T-helper 1 cell treated with Interleukin-12 subunit alpha and Interleukin-12 subunit beta and Interleukin-4 antibody, amounts not matched to agents 30 μg/mL and 1 μg/mL, for 36 hours (primary cell): ENCODE measurements around the gene ZNF688.
A peak's percentile ranks its signal among the peaks of the same experiment; 100 is the strongest.
"Not testable (repeated sequence)": the region's sequence is repeated elsewhere in the genome, so short reads cannot be mapped to it uniquely, and the experiment has no call there.

Experiments
- H3K27ac Mint-ChIP-seq: one replicate; pipeline ENCODE4 v1.8.0; 2021; ENCODE audit warnings: mild to moderate bottlenecking, mixed read lengths
- H3K27me3 Mint-ChIP-seq: one replicate; pipeline ENCODE4 v1.8.0; 2021; ENCODE audit warnings: low read depth, mixed read lengths
- H3K36me3 Mint-ChIP-seq: one replicate; pipeline ENCODE4 v1.8.0; 2021; ENCODE audit warnings: low read depth, mixed read lengths
- H3K4me1 Mint-ChIP-seq: one replicate; pipeline ENCODE4 v1.8.0; 2021; ENCODE audit warnings: low read depth, mixed read lengths
- H3K4me3 Mint-ChIP-seq: one replicate; pipeline ENCODE4 v1.8.0; 2021; ENCODE audit warnings: mild to moderate bottlenecking, moderate library complexity, mixed read lengths
- H3K9me3 Mint-ChIP-seq: one replicate; pipeline ENCODE4 v1.8.0; 2021; ENCODE audit warnings: mixed read lengths

Gene ZNF688

GRCh38 chr16:30536391-30537024 is 35.0 kb downstream of the ZNF688 start:
- Mint-ChIP-seq H3K4me1 (peaks cover 24% of the 10 kb centered on the region), H3K36me3 (peaks cover 12% of the 10 kb centered on the region), H3K27ac (peak overlapping the region; percentile 99), H3K4me3 (peak overlapping the region; percentile 96)
- H3K27me3 Mint-ChIP-seq, H3K9me3 Mint-ChIP-seq: not testable (repeated sequence)

- Mint-ChIP-seq H3K27me3 (no peaks in the 10 kb centered on the region), H3K4me1 (peaks cover 26% of the 10 kb centered on the region), H3K9me3 (no peaks in the 10 kb centered on the region), H3K4me3 (peak overlapping the region; percentile 96), H3K27ac (peak overlapping the region; percentile 99), H3K36me3 (peaks cover 18% of the 10 kb centered on the region)
Measured at GRCh38 chr16:30535777-30536190, 35.7 kb downstream of the ZNF688 start.

GRCh38 chr16:30535106-30535776 is 36.3 kb downstream of the ZNF688 start:
- H3K27me3 Mint-ChIP-seq: no peaks in the 10 kb centered on the region
- peaks cover 27% of the 10 kb centered on the region for H3K4me1 Mint-ChIP-seq
- peaks cover 18% of the 10 kb centered on the region for H3K36me3 Mint-ChIP-seq

GRCh38 chr16:30534368-30535105 is 37.0 kb downstream of the ZNF688 start, which contains the start of gene ZNF747:
TSS of gene ZNF747 (minus strand) at chr16:30534858. CDS start at chr16:30534679, 179 bp downstream.
- H3K27ac Mint-ChIP-seq: peak within 1 kb of the TSS; percentile 99
- H3K4me3 Mint-ChIP-seq: peak within 1 kb of the TSS; percentile 96
- H3K9me3 Mint-ChIP-seq: no peaks in the 10 kb centered on the region
- peaks cover 18% of the 10 kb centered on the region for H3K36me3 Mint-ChIP-seq
- no peaks in the 10 kb centered on the region for H3K27me3 Mint-ChIP-seq
- H3K4me1 Mint-ChIP-seq: peaks cover 30% of the 10 kb centered on the region

More at GRCh38 chr16:30535106-30535776, 36.3 kb downstream of the ZNF688 start:
- Mint-ChIP-seq H3K9me3 (no peaks in the 10 kb centered on the region), H3K4me3 (peak overlapping the region; percentile 96), H3K27ac (peak overlapping the region; percentile 99)

GRCh38 chr16:30533748-30534367 is 37.7 kb downstream of the ZNF688 start:
- H3K4me3 Mint-ChIP-seq: peak overlapping the region; percentile 96
- peaks cover 17% of the 10 kb centered on the region for H3K36me3 Mint-ChIP-seq
- no peaks in the 10 kb centered on the region for H3K27me3 Mint-ChIP-seq
- H3K9me3 Mint-ChIP-seq: no peaks in the 10 kb centered on the region
- peaks cover 32% of the 10 kb centered on the region for H3K4me1 Mint-ChIP-seq
- H3K27ac Mint-ChIP-seq: peak overlapping the region; percentile 87

- Mint-ChIP-seq H3K27ac (peak overlapping the region; percentile 70), H3K4me1 (peaks cover 36% of the 10 kb centered on the region), H3K9me3 (no peaks in the 10 kb centered on the region), H3K36me3 (peaks cover 15% of the 10 kb centered on the region), H3K27me3 (no peaks in the 10 kb centered on the region), H3K4me3 (peak overlapping the region; percentile 79)
Measured at GRCh38 chr16:30533146-30533522, 38.4 kb downstream of the ZNF688 start.

GRCh38 chr16:30532285-30533145 is 39.0 kb downstream of the ZNF688 start:
- Mint-ChIP-seq H3K9me3 (no peaks in the 10 kb centered on the region), H3K36me3 (peaks cover 15% of the 10 kb centered on the region), H3K27ac (no peak overlapping the region), H3K27me3 (no peaks in the 10 kb centered on the region), H3K4me1 (peaks cover 41% of the 10 kb centered on the region), H3K4me3 (no peak overlapping the region)

GRCh38 chr16:30530163-30531037 is 41.1 kb downstream of the ZNF688 start:
- H3K4me3 Mint-ChIP-seq: no peak overlapping the region
- peak overlapping the region; percentile 6 for H3K27ac Mint-ChIP-seq
- H3K9me3 Mint-ChIP-seq: no peaks in the 10 kb centered on the region
- peaks cover 15% of the 10 kb centered on the region for H3K36me3 Mint-ChIP-seq
- peaks cover 34% of the 10 kb centered on the region for H3K4me1 Mint-ChIP-seq
- H3K27me3 Mint-ChIP-seq: no peaks in the 10 kb centered on the region

GRCh38 chr16:30528799-30529457 is 42.6 kb downstream of the ZNF688 start:
- peaks cover 10% of the 10 kb centered on the region for H3K36me3 Mint-ChIP-seq
- no peaks in the 10 kb centered on the region for H3K27me3 Mint-ChIP-seq
- no peak overlapping the region for H3K4me3 Mint-ChIP-seq
- no peaks in the 10 kb centered on the region for H3K9me3 Mint-ChIP-seq
- H3K27ac Mint-ChIP-seq: no peak overlapping the region
- peaks cover 28% of the 10 kb centered on the region for H3K4me1 Mint-ChIP-seq

- H3K9me3 Mint-ChIP-seq: no peaks in the 10 kb centered on the region
- H3K36me3 Mint-ChIP-seq: peaks cover 7% of the 10 kb centered on the region
- no peaks in the 10 kb centered on the region for H3K27me3 Mint-ChIP-seq
- peak overlapping the region; percentile 74 for H3K4me3 Mint-ChIP-seq
- peaks cover 23% of the 10 kb centered on the region for H3K4me1 Mint-ChIP-seq
- H3K27ac Mint-ChIP-seq: peak overlapping the region; percentile 78
Measured at GRCh38 chr16:30527635-30528178, 43.8 kb downstream of the ZNF688 start.

- H3K27ac Mint-ChIP-seq: peak overlapping the region; percentile 78
- H3K4me1 Mint-ChIP-seq: peaks cover 23% of the 10 kb centered on the region
- H3K36me3 Mint-ChIP-seq: peaks cover 14% of the 10 kb centered on the region
- H3K27me3 Mint-ChIP-seq: no peaks in the 10 kb centered on the region
- H3K4me3 Mint-ChIP-seq: peak overlapping the region; percentile 74
- H3K9me3 Mint-ChIP-seq: no peaks in the 10 kb centered on the region
Measured at GRCh38 chr16:30526823-30527634, 44.5 kb downstream of the ZNF688 start.
